HT-29 (cell line): Measurements from ENCODE around the gene ATP11C. TPM values are rescaled to one million over a fixed set of nuclear protein-coding genes. Genes with fewer than 3 reads are reported as not detected.
"Not testable (repeated sequence)": the region's sequence is repeated elsewhere in the genome, so short reads cannot be mapped to it uniquely, and the experiment has no call there.

ENCODE experiments used
- DNase-seq: peaks from one replicate; pipeline ENCODE4 v3.0.0-alpha.2; 2015; ENCODE audit warnings: low spot score
- total RNA-seq: library from RNA; depleted of rRNA; stranded (reverse); fragments of >200 nt; shearing (Covaris generic); gene quantifications from 2 replicates; pipeline ENCODE4 v1.2.3, GENCODE V29; 2014

Gene ATP11C
- total RNA-seq, 1 experiment from 2014 or later = 1.0 TPM

DNA sequence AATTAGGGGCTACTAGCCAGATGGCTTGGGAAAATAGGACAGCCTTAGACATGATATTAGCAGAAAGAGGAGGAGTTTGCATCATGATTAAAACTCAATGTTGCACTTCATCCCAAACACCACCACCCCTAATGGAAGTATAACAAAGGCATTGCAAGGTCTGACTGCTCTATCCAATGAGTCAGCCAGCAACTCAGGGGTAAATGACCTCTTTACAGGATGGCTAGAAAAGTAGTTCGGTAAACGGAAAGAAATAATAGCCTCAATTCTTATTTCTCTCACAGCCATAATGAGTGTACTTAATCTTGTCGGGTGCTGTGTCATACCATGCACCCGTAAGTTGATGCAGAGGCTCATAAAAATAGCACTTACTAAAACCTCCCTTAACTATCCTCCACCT is 76.0 kb downstream of the ATP11C start:
- not testable (repeated sequence) for DNase-seq

DNA sequence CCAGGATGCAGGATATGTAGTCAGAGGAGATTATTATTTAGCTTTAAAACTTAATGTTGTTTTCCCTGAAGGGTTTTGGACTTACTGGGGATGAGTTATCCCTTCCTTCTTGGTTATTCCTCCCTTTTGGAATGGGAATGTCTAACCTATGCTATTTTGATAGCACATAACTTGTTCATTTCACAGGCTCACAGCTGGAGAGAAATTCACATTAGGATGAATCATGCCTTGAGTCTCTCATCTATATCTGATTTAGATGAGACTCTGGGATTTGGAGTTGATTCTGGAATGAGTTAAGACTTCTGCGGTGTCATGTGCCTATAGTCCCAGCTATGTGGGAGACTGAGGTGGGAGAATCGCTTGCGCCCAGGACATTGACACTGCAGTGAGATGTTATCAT is 81.1 kb downstream of the ATP11C start:
- no peak for DNase-seq

DNA sequence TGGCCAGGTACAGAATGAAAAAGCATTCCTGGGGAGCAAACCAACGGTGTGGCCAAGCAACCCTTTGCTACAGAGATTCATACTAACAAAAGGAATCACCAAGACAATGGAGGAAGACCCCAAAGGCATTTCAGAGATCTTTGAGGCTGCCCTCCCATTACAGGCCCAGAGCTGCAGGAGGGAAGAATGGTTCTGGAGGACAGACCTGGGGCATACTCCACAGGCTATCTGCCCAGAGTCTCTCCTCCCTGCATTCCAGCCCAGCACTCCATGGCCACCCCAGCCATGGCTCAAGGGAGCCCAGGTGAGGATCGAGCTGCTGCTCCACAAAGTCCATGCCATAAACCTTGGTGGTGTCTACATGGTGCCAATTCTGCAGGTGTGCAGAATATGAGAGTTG is 81.9 kb downstream of the ATP11C start:
- DNase-seq = no peak

GRCh38 chrX:139844884-139845283 is 88.0 kb downstream of the ATP11C start:
- no peak for DNase-seq

DNA sequence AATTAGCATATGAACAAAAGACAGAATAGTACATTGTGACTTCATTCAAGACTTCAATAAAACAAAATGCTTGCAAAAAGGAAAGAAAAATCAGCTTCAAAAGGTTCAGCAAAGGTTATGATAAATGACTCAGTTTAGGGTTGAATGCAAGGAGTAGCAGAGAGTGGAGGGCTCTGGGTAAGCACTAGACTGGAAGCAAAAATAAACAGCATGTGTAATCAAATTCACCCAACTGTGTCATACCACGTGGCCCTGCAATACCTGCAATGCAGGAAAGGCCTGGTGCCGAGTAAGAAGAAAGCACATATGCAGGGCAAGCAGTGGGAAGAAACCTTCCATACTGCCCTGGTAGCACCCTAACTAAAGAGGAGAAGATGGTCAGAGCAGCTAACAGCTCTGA is 88.7 kb downstream of the ATP11C start:
- no peak for DNase-seq

- no peak for DNase-seq
Measured at GRCh38 chrX:139842326-139843185, 90.3 kb downstream of the ATP11C start.

GRCh38 chrX:139836335-139836734 is 96.5 kb downstream of the ATP11C start:
- DNase-seq = not testable (repeated sequence)

- DNase-seq = no peak
Measured at GRCh38 chrX:139834879-139835278, 98.0 kb downstream of the ATP11C start.

DNA sequence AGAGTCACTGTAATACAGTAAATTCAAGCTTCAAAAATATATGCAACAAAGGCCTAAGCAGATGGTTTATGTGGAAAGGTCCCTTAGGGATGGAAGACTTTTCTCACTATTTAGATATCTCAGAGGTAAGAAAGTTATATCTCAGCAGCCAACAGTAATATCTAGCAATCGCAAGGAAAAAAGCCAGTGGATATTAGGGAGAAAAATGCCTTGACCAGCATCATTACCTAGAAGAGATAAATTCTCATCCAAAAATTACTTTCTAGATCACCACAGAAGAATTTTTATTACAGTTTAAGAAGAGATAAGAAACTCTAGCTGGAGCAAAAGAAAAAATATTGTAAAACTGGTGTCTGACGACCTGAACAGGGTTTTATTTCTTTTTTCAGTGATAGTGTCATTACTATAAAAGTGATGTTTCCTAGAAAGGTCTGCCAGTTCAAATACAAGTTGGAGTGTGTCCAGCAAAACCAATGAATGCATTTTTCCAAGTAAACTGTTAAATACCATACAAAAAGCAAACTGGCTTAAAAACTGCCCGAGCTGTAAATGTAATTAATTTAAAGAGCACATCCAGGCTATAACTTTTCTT is 100.0 kb downstream of the ATP11C start:
- no peak for DNase-seq

- no peak for DNase-seq
Measured at GRCh38 chrX:139831675-139832456, 101.0 kb downstream of the ATP11C start.

GRCh38 chrX:139831017-139831416 is 101.8 kb downstream of the ATP11C start:
- DNase-seq = no peak

DNA sequence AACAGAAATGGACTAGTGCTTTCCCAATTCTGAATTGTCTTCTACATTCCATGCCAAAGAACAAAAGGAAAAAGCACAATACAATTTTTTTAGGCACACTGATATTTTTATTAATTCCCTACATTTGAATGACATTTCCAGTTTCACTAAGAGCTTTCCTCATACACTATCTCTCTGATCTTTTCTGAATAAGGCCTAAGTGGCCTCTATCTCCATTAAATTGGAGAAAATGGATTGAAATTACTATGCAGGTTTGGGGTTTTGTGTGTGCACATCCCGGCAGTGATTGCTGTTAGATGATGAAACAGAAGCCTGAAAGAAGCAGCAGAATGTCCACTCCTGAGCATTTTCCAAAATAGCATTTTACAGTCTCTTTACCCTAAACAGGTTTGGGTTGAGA is 104.0 kb downstream of the ATP11C start:
- DNase-seq = no peak

DNA sequence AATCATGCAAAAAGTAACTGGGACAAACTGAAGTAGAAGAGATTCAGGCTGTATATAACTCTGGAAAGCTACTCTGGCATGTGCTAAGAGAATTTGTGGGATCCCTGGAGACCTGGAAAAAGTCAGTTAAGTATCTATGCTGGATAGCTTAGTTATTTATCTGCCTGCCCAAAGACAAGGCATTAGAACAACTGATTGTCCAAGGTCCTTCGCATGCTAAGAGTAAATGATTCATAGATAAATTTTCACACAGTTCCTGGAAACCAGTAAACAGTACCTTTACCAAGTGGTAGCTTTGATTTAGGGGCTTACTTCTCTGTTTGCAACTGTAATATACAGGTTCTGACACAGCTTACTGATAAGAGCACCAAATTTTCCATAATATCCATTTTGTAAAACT is 104.8 kb downstream of the ATP11C start:
- DNase-seq = no peak

GRCh38 chrX:139826065-139827044 is 106.5 kb downstream of the ATP11C start:
- DNase-seq = peak; percentile 4

- no peak for DNase-seq
Measured at GRCh38 chrX:139825618-139826017, 107.2 kb downstream of the ATP11C start.

GRCh38 chrX:139823806-139824205 is 109.0 kb downstream of the ATP11C start:
- no peak for DNase-seq

- no peak for DNase-seq
Measured at GRCh38 chrX:139820358-139820984, 112.4 kb downstream of the ATP11C start.

DNA sequence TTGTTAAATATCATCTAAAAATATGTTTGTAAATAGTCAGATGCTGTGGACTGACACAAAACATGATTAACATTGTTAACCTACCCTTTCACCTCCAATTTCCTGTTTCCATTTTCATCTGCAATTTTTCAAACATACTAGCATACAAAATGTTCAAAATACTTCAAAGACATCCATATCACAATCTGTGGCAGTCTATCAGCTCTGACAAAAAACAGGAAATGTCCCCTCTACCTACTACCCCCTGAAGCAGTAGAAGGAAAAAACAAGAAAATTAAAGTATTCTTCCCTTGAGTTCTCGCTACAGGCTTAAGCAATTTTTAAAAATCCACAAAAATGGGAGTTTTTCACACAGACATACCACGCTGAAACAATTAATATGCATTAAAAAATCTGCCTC is 116.6 kb downstream of the ATP11C start:
- DNase-seq = no peak

DNA sequence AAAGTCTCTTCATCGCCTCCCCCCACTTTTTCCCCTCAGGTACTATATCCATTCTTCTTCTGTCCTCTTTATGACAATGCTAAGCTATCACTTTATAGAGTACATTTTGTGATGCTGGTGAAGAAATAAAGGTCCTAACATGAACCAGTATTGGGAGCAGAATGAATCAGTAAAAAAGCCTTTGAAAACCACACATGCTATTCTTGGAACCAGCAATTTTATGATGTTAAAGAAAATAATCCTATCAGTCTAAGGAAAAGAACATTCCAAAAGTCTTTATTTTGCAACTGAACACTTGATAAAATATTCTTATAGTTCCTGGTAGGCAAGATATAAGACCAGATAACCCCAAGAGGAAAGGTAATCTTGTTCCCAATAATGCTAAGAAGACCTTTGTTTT is 117.1 kb downstream of the ATP11C start:
- DNase-seq = no peak

GRCh38 chrX:139811942-139812629 is 120.8 kb downstream of the ATP11C start:
- DNase-seq = no peak
